Measurements from ENCODE around the gene SPTBN2.

SPTBN2 gene

DNA sequence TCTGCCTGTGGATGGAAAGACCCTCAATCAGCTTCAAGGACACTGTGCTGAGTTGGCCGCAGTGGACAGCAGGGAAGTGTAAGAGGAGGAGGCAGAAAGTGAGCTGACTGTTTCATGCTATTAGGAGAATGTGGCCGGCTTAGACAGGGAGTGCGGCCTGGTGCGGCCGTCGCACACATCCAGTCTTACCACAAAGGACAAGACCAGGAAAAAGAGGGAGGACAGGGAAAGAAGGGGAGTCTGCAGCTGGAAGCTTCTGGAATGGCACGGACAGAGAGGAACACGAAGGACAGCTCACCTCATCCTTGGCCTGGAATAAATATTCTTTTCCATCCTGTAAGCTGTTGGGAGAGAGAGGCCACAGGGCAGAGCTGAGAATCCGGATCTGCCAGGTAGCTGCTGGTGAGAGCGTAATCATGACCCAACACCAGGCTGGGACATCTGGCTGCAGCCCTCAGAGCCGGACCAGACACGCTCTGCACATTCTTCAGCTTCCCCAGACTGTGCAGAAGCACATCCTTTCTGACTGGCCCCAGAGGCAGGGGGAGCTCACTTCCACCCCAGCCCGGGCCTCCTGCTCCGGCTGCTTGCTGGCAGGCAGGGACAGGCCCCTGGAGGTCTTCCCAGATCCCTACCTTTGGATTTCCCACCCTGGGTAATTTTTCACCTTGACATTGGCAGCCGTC is 42.8 kb downstream of the SPTBN2 start:
- no peak overlapping the region for H3K4me3 ChIP-seq (replicated peaks; ENCODE audit: low read depth, low read length)
- TF ChIP-seq, protein P1, sequence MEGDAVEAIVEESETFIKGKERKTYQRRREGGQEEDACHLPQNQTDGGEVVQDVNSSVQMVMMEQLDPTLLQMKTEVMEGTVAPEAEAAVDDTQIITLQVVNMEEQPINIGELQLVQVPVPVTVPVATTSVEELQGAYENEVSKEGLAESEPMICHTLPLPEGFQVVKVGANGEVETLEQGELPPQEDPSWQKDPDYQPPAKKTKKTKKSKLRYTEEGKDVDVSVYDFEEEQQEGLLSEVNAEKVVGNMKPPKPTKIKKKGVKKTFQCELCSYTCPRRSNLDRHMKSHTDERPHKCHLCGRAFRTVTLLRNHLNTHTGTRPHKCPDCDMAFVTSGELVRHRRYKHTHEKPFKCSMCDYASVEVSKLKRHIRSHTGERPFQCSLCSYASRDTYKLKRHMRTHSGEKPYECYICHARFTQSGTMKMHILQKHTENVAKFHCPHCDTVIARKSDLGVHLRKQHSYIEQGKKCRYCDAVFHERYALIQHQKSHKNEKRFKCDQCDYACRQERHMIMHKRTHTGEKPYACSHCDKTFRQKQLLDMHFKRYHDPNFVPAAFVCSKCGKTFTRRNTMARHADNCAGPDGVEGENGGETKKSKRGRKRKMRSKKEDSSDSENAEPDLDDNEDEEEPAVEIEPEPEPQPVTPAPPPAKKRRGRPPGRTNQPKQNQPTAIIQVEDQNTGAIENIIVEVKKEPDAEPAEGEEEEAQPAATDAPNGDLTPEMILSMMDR (IDR thresholded peaks at IDR 0.05; ENCODE audit: low read length, missing control alignments), result no peak

DNA sequence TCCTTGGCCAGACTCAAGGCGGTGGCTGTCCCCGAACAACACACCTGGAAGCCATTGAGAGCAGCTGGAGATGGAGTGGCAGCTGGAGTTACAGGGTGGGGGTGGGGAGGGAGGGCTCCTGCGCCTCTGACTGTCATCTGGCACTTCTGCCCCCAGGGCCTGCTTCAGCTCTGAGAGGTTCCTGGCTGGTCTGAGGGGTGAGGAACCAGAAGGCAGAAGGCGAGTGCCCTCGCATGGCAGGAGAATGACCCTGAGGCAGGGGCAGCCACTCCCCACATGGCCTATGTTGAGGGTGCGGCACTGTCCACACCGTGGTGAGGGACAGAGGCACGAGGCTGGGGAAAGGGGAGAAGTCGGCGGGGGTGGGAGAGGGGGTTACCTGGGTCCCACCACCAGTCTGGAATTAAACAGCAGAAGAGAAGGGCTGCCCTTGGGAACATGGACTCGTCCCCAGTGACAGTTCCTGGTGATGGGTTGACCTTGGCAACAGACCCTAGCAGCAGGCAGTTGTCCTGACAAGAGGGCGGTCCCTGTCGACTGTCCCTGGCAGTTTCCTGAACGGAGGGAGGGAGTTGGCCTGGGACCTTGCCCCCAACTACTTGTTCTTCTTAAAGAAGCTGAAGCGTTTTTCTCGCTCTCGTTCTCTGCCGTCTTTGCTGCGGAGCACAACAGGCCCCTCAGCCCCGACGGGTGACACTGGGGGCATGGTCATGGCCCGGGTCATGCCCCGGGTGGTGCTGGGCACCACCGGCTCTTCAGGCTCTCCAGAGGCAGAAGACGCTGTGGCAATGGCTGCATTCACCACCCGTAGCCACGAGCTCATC is 43.5 kb downstream of the SPTBN2 start:
- no peak overlapping the region for H3K4me3 ChIP-seq (replicated peaks; ENCODE audit: low read depth, low read length)
- DNase-seq (ENCODE audit: low read depth), result no peak
- TF ChIP-seq, protein P1 (IDR thresholded peaks at IDR 0.05; ENCODE audit: low read length, missing control alignments), result no peak

More for the DNA sequence above, 42.8 kb downstream of the SPTBN2 start:
- no peak for DNase-seq (ENCODE audit: low read depth)

DNA sequence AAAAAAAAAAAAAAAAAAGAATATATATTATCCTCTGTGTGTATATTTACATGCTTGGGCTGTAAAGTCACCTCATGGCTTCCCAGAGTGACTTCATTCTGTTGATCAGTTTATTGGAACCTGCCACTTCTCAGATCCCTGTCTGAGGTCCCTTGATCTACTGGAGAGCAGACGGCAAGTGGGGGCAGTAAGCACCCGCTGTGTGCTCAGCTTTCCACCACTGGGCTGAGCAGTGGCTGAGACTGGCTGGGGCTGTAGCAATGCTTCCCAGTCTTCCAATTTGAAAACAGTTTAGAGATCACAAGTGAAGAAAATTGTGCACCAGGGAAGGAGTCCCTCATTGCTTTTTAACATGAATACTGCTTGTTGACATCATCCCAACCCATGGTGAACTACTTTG is 44.4 kb downstream of the SPTBN2 start:
- DNase-seq (ENCODE audit: low read depth), result no peak
- TF ChIP-seq, protein P1 (IDR thresholded peaks at IDR 0.05; ENCODE audit: low read length, missing control alignments), result no peak
- no peak overlapping the region for H3K4me3 ChIP-seq (replicated peaks; ENCODE audit: low read depth, low read length)

DNA sequence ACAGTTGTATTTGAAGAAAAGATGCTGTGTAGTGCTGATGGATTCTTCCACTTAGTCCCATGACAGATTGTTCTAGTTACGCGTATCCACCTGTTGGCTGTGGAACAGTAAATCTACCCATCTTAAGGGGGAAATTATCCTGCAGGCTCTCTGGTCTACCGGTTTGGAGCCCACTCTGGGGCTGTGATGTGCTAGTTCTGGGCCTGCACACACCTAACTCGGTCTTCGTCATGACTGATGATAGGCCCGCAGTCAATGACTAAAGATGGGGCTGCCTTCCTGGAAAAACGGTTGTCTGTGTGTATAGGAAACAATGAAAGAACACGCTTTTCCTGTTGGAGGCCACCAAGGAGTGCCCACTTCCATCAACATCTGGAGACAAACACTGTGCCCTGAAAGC is 45.1 kb downstream of the SPTBN2 start:
- DNase-seq (ENCODE audit: low read depth), result no peak
- TF ChIP-seq, protein P1 (IDR thresholded peaks at IDR 0.05; ENCODE audit: low read length, missing control alignments), result no peak
- H3K4me3 ChIP-seq (replicated peaks; ENCODE audit: low read depth, low read length), result no peak overlapping the region

DNA sequence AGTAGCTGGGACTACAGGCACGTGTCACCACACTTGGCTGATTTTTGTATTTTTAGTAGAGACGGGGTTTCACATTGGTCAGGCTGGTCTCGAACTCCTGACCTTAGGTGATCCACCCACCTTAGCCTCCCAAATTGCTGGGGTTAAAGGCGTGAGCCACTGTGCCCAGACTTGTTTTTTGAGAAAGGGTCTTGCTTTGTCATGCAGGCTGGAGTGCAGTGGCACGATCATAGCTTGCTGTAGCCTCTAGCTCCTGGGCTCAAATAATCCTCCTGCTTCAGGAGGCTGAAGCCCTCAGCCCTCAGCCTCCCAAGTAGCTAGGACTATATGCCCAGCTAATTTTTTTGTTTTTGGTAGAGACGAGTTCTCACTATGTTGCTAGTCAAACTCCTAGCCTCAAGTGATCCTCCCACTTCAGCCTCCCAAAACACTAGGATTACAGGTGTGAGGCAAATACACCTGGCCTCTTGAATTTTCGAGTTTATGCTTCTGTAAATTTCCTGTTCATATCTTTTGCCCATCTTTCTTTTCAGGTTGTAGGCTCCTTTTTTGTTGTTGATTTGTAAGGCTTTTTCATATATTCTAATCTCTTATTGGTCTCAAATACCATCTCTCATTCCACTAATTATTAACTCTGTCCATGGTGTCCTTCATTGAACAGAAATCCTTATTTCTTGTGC is 47.9 kb downstream of the SPTBN2 start:
- no peak for DNase-seq (ENCODE audit: low read depth)
- TF ChIP-seq, protein P1 (IDR thresholded peaks at IDR 0.05; ENCODE audit: low read length, missing control alignments), result no peak
- no peak overlapping the region for H3K4me3 ChIP-seq (replicated peaks; ENCODE audit: low read depth, low read length)

DNA sequence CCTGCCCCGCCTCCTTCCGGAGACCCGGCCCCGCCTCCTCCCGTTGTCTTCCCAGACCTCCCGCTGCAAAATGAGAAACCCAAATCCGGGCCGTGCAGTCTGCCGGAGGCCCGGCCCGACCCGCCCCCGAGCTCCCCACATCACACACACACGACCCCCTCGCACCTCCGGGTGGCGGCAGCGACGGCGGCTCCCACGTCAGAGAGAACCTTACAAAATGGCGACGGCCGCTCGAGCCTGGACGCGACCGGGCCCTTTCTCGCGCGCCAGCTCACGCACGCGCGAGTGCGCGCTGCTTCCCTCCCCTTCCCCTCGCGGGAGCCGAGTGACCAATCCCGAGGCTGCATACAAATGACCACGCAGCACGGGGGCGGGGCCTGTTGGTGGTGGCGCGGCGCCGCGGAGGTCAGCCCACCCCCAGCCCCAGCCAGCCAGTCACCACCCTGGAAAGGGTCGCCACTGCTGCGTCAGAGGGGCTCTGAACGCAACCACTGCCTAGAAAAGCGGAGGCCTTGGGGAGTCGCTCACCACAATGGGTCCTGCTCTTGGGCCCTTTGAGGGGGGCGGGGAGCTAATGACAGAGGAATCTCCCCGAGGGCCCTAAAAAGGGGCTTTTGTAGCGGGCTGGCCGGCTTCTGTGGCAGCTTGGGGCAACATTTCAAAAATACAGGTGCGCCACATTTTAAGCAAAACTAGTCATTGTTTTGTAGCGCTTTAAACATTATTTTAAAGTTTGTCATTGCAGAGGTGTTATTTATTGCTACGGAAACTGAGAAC is 51.2 kb downstream of the SPTBN2 start, which contains the start of gene RBM4B:
Gene RBM4B (minus strand): TSS at position 289 of the 777 bp plus-strand sequence. CDS start 808 bp downstream, outside the sequence.
- TF ChIP-seq, protein P1 (IDR thresholded peaks at IDR 0.05; ENCODE audit: low read length, missing control alignments), result no peak
- H3K4me3 ChIP-seq (replicated peaks; ENCODE audit: low read depth, low read length), result peak within 1 kb of the TSS; percentile 81

More for the DNA sequence above, 51.2 kb downstream of the SPTBN2 start, which contains the start of gene RBM4B:
- DNase-seq (ENCODE audit: low read depth), result peak; percentile 95

Data from fibroblast of pulmonary artery (primary cell).